HCT116 (cell line): Measurements from ENCODE around the gene OLFML1. TPM values are rescaled to one million over a fixed set of nuclear protein-coding genes. Genes with fewer than 3 reads are reported as not detected.
A peak's percentile ranks its signal among the peaks of the same experiment; 100 is the strongest.

Experiments used
- ATAC-seq: fragments of 200-7000 bp; cut with Tn5 transposase; 2 replicates; pipeline ENCODE4 v1.9.1; 2020; ENCODE audit warnings: mild to moderate bottlenecking, moderate library complexity
- BruUV-seq: library from RNA; stranded (reverse); fragments of 400-500 nt; replicated peaks from 2 replicates; lab custom pipeline; 2021; lab: Mats Ljungman, UMichigan
- CTCF ChIA-PET: fragments of 300-600 bp; sonication (Branson Sonifier 250); formaldehyde crosslinking; loops from one replicate; lab custom pipeline; 2021; ENCODE audit warnings: antibody characterized with exemption; lab: Charles Lee
- POLR2A ChIA-PET: fragments of 300-600, 350-600 bp; sonication (Branson Sonifier 250); formaldehyde crosslinking; loops from one replicate; lab custom pipeline; 2021; ENCODE audit warnings: antibody characterized with exemption; lab: Charles Lee
- RAD21 ChIA-PET, 2 experiments: fragments of 300-600 bp; sonication (Branson Sonifier 250); formaldehyde crosslinking; loops; one replicate each; lab custom pipeline; 2023; ENCODE audit warnings: low total read pairs in 2 of 2; ENCODE audit not compliant: uncharacterized antibody in 2 of 2, unreplicated experiment in 2 of 2, low non-redundant PET in 1 of 2; lab: Charles Lee
- DNase-seq: peaks from one replicate; pipeline ENCODE4 v3.0.0-alpha.2; 2010; ENCODE audit warnings: low read depth, low spot score
- H2AFZ ChIP-seq: fragments of 200-600 bp; shearing (Covaris generic), sonication (generic); 2 replicates; pipeline ENCODE4 v1.6.1; 2017; ENCODE audit warnings: low read depth, mixed run types, mixed read lengths, antibody characterized with exemption, low read length; ENCODE audit not compliant: poor library complexity, severe bottlenecking
- H3K27ac ChIP-seq: 2 replicates; pipeline ENCODE4 v1.5.1; 2012; ENCODE audit warnings: low read depth, low read length
- H3K27me3 ChIP-seq: fragments of 200-600 bp; sonication (generic); 2 replicates; pipeline ENCODE4 v1.6.1; 2016; ENCODE audit warnings: mixed run types, low read length, mixed read lengths; ENCODE audit not compliant: insufficient read depth
- H3K36me3 ChIP-seq, 2 experiments: fragments of 200-500 bp in 1 of 2; fragments of 200-600 bp in 1 of 2; sonication (Bioruptor generic) in 1 of 2; sonication (generic) in 1 of 2; 2 replicates each; pipeline versions ENCODE4 v1.5.1 to v1.6.1; 2014 to 2016; ENCODE audit warnings: low read length in 2 of 2, inconsistent platforms in 1 of 2, mixed read lengths in 1 of 2, mixed run types in 1 of 2; ENCODE audit not compliant: insufficient read depth in 2 of 2, control insufficient read depth in 1 of 2
- H3K4me1 ChIP-seq, 2 experiments: fragments of 200-600 bp in 1 of 2; sonication (generic) in 1 of 2; 2 replicates each; pipeline versions ENCODE4 v1.5.1 to v1.6.1; 2012 to 2017; ENCODE audit warnings: low read length in 2 of 2, inconsistent platforms in 1 of 2, mild to moderate bottlenecking in 1 of 2, mixed read lengths in 1 of 2, mixed run types in 1 of 2, moderate library complexity in 1 of 2; ENCODE audit not compliant: insufficient read depth in 2 of 2, control insufficient read depth in 1 of 2
- H3K4me2 ChIP-seq: fragments of 200-600 bp; sonication (generic); 2 replicates; pipeline ENCODE4 v1.6.1; 2017; ENCODE audit warnings: mixed run types, low read length, mixed read lengths
- H3K4me3 ChIP-seq, 2 experiments: fragments of 200-600 bp in 1 of 2; sonication (generic) in 1 of 2; replicated peaks in 1 of 2; 2 replicates each; pipeline ENCODE4 v1.5.1; 2011 to 2016; ENCODE audit warnings: low read length in 2 of 2, control low read depth in 1 of 2, low read depth in 1 of 2, mild to moderate bottlenecking in 1 of 2, mixed read lengths in 1 of 2, mixed run types in 1 of 2
- H3K79me2 ChIP-seq: fragments of 200-600 bp; sonication (generic); 2 replicates; pipeline ENCODE4 v1.6.1; 2017; ENCODE audit warnings: mild to moderate bottlenecking, mixed run types, low read length, moderate library complexity, mixed read lengths; ENCODE audit not compliant: insufficient read depth
- H3K9ac ChIP-seq: fragments of 200-600 bp; sonication (generic); 2 replicates; pipeline ENCODE4 v1.6.1; 2016; ENCODE audit warnings: low read length, mixed read lengths
- H3K9me2 ChIP-seq: fragments of 200-600 bp; sonication (generic), shearing (Covaris generic); 2 replicates; pipeline ENCODE4 v1.6.1; 2017; ENCODE audit warnings: mixed run types, mild to moderate bottlenecking, moderate library complexity; ENCODE audit not compliant: insufficient read depth
- H3K9me3 ChIP-seq, 2 experiments: fragments of 200-500 bp in 1 of 2; fragments of 200-600 bp in 1 of 2; sonication (Bioruptor generic) in 1 of 2; sonication (generic) in 1 of 2; 2 replicates each; pipeline ENCODE4 v1.6.1; 2014 to 2017; ENCODE audit warnings: low read length in 2 of 2, mixed read lengths in 2 of 2, inconsistent platforms in 1 of 2, low read depth in 1 of 2, mild to moderate bottlenecking in 1 of 2, mixed run types in 1 of 2, moderate library complexity in 1 of 2; ENCODE audit not compliant: control insufficient read depth in 1 of 2, insufficient read depth in 1 of 2
- H4K20me1 ChIP-seq: fragments of 200-600 bp; sonication (generic), shearing (Covaris generic); 2 replicates; pipeline ENCODE4 v1.6.1; 2017; ENCODE audit warnings: mixed run types, mild to moderate bottlenecking, moderate library complexity; ENCODE audit not compliant: insufficient read depth
- CBX3 ChIP-seq: IDR thresholded peaks from 2 replicates; pipeline ENCODE4 v1.6.1; 2012; ENCODE audit warnings: low read depth
- CEBPB ChIP-seq: IDR thresholded peaks from 2 replicates; pipeline ENCODE4 v1.6.1; 2012; ENCODE audit warnings: low read depth
- EZH2phosphoT487 ChIP-seq: fragments of 200-600 bp; IDR thresholded peaks from 2 replicates; pipeline ENCODE4 v1.6.1; 2018; ENCODE audit warnings: antibody characterized with exemption, borderline replicate concordance
- FOSL1 ChIP-seq: IDR thresholded peaks from 2 replicates; pipeline ENCODE4 v1.6.1; 2012; ENCODE audit warnings: low read depth
- SRF ChIP-seq: IDR thresholded peaks from 2 replicates; pipeline ENCODE4 v1.6.1; 2012; ENCODE audit warnings: low read depth
- YY1 ChIP-seq: IDR thresholded peaks from 2 replicates; pipeline ENCODE4 v1.6.1; 2011; ENCODE audit warnings: low read length, low read depth, moderate library complexity, mild to moderate bottlenecking; ENCODE audit not compliant: insufficient replicate concordance; ENCODE audit errors: extremely low read depth
- ZNF274 ChIP-seq: fragments of 200-500 bp; sonication (Bioruptor generic); IDR thresholded peaks from 2 replicates; pipeline ENCODE4 v1.6.1; 2014; ENCODE audit warnings: mild to moderate bottlenecking, low read depth, low read length, inconsistent platforms
- intact Hi-C: fragments of 100-400 bp; cut with micrococcal nuclease; formaldehyde crosslinking; loops from 2 replicates; pipeline ENCODE4 v1.10.0; 2022
- total RNA-seq: library from RNA; stranded (reverse); gene quantifications from one replicate; pipeline ENCODE4 v1.2.1, GENCODE V29; 2021; ENCODE audit not compliant: unreplicated experiment
- TF ChIP-seq, protein P1 (sequence below): IDR thresholded peaks from 2 replicates; pipeline ENCODE4 v1.6.1; 2011; ENCODE audit warnings: mild to moderate bottlenecking, low read length, moderate library complexity; ENCODE audit not compliant: insufficient replicate concordance; ENCODE audit errors: extremely low read depth
- TF ChIP-seq, protein P2 (sequence below): IDR thresholded peaks from 2 replicates; pipeline ENCODE4 v1.6.1; 2012
- TF ChIP-seq, protein P3 (sequence below), 3 experiments: fragments of 200-600 bp in 1 of 3; sonication (generic) in 1 of 3; IDR thresholded peaks in 2 of 3; conservative IDR thresholded peaks in 1 of 3; 2 replicates each; pipeline ENCODE4 v1.5.1; 2012 to 2017; ENCODE audit warnings: low read depth in 2 of 3, low read length in 2 of 3, antibody characterized with exemption in 1 of 3, borderline replicate concordance in 1 of 3, control low read depth in 1 of 3, mild to moderate bottlenecking in 1 of 3, mixed read lengths in 1 of 3, mixed run types in 1 of 3, moderate library complexity in 1 of 3; ENCODE audit not compliant: insufficient read depth in 1 of 3

The OLFML1 gene
- total RNA-seq, 1 experiment from 2014 or later = not detected

DNA sequence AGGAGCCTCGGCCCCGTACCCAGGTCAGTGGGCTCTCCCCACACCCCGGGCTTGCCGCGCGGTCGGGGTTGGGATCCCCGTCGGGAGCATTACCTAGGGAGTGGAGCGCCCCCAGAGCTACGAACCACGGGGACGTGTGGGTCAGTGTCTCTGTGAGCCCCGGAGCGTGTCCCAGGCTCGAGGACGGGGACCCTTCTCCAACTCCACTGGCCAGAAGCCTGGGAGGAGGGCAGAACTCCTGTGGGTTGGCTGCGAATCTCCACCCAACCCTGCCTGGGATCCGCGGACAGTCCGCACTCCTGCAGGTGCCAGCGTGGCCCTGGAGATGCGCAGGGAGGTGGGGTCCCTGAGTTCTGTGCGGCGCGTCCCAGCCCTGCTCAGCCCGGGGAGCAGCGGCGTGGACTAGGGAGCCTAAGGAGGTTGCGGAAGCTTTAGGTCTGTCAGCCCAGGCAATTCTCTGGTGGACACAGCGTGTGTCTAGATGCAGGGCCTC lies 28.8 kb downstream of the OLFML1 start:
- H3K9me3 ChIP-seq = no peaks in the 10 kb centered on the region
- H4K20me1 ChIP-seq = no peaks in the 10 kb centered on the region
- H3K9ac ChIP-seq = peak overlapping the region; percentile 50
- no peaks in the 10 kb centered on the region; the same call in 1 of the 2 replicates for H3K27me3 ChIP-seq
- POLR2A ChIA-PET = no interaction called here
- H3K27ac ChIP-seq = peak overlapping the region; percentile 63; the same call in 1 of the 2 replicates
- intact Hi-C loops = loop anchor here (5.0 kb wide), 1 partner anchor 153 kb away; no protein-coding TSS in a partner anchor
- ATAC-seq = peak; percentile 33
- peaks cover 8 to 19% of the 10 kb centered on the region in 2 experiments; a peak in 3 of 4 replicates for H3K4me1 ChIP-seq
- DNase-seq = no peak
- H3K79me2 ChIP-seq = no peaks in the 10 kb centered on the region
- BruUV-seq = no TSS peak
- RAD21 ChIA-PET = interaction anchor here in 1 of 2 experiments (1.2 kb wide), 1 partner anchor 143 kb away, joined by 4 read pairs; no protein-coding TSS in a partner anchor
- peak overlapping the region; percentile 93 for H3K4me2 ChIP-seq
- H3K4me3 ChIP-seq = peak overlapping the region; percentile 54 to 74
- H2AFZ ChIP-seq = peak overlapping the region; percentile 74
- H3K36me3 ChIP-seq = no peaks in the 10 kb centered on the region
- CTCF ChIA-PET = interaction anchor here (2.5 kb wide), 1 partner anchor 143 kb away, joined by 14 read pairs; no protein-coding TSS in a partner anchor
- TF ChIP-seq SRF (no peak), EZH2phosphoT487 (no peak), CBX3 (no peak), CEBPB (no peak), FOSL1 (no peak), ZNF274 (no peak), YY1 (no peak)
- TF ChIP-seq, protein P1, sequence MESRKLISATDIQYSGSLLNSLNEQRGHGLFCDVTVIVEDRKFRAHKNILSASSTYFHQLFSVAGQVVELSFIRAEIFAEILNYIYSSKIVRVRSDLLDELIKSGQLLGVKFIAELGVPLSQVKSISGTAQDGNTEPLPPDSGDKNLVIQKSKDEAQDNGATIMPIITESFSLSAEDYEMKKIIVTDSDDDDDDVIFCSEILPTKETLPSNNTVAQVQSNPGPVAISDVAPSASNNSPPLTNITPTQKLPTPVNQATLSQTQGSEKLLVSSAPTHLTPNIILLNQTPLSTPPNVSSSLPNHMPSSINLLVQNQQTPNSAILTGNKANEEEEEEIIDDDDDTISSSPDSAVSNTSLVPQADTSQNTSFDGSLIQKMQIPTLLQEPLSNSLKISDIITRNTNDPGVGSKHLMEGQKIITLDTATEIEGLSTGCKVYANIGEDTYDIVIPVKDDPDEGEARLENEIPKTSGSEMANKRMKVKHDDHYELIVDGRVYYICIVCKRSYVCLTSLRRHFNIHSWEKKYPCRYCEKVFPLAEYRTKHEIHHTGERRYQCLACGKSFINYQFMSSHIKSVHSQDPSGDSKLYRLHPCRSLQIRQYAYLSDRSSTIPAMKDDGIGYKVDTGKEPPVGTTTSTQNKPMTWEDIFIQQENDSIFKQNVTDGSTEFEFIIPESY = no peak
- TF ChIP-seq, protein P2, sequence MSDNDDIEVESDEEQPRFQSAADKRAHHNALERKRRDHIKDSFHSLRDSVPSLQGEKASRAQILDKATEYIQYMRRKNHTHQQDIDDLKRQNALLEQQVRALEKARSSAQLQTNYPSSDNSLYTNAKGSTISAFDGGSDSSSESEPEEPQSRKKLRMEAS = no peak
- TF ChIP-seq, protein P3, sequence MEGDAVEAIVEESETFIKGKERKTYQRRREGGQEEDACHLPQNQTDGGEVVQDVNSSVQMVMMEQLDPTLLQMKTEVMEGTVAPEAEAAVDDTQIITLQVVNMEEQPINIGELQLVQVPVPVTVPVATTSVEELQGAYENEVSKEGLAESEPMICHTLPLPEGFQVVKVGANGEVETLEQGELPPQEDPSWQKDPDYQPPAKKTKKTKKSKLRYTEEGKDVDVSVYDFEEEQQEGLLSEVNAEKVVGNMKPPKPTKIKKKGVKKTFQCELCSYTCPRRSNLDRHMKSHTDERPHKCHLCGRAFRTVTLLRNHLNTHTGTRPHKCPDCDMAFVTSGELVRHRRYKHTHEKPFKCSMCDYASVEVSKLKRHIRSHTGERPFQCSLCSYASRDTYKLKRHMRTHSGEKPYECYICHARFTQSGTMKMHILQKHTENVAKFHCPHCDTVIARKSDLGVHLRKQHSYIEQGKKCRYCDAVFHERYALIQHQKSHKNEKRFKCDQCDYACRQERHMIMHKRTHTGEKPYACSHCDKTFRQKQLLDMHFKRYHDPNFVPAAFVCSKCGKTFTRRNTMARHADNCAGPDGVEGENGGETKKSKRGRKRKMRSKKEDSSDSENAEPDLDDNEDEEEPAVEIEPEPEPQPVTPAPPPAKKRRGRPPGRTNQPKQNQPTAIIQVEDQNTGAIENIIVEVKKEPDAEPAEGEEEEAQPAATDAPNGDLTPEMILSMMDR (IDR thresholded peaks at IDR 0.05 in 2 of 3, conservative IDR thresholded peaks at IDR 0.05 in 1 of 3; ENCODE audit: borderline replicate concordance in 1 of 3, insufficient read depth in 1 of 3, low read depth in 2 of 3, low read length in 2 of 3) = no peak
- TF ChIP-seq, all 23 proteins: peak for 0
- H3K9me2 ChIP-seq = no peaks in the 10 kb centered on the region
